ENCODE measurements around the gene ATL3. TPM values are rescaled to one million over a fixed set of nuclear protein-coding genes. Genes with fewer than 3 reads are reported as not detected.

Gene ATL3
- total and polyA plus RNA-seq, 2 of the 4 experiments (the other 2 are of a cell fraction) = 19.9 to 131 TPM

DNA sequence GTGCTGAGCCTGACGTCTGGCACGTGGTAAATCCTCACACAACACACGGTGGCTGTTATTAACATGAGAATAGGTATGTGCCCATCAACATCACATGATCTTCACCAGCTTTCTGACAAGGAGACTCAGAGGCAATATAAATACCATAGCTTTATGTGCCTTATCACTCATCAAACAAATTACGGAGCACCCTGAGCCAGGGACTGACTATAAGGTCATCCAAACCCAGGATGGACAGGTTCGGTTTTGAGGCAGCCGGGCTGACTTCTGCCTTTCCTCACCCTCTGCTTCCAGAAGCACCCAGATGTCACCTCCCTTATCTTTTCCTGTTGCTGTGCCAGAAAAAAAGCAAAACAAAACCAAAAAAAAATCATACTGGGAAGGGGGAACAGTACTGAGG is 51.2 kb downstream of the ATL3 start:
- no peak overlapping the region for H2BK20ac ChIP-seq (ENCODE audit: low read depth, low read length)
- H3K27me3 ChIP-seq (ENCODE audit: control insufficient read depth, insufficient read depth, low read length) = no peaks in the 10 kb centered on the region
- H3K9me3 ChIP-seq (ENCODE audit: control insufficient read depth, insufficient read depth, low read length) = no peaks in the 10 kb centered on the region
- TF ChIP-seq RCOR1 (IDR thresholded peaks at IDR 0.05; ENCODE audit: insufficient replicate concordance, low read length) = no peak
- no peak for TF ChIP-seq RFX5 (IDR thresholded peaks at IDR 0.05; ENCODE audit: low read depth, low read length)
- TF ChIP-seq, protein P1, sequence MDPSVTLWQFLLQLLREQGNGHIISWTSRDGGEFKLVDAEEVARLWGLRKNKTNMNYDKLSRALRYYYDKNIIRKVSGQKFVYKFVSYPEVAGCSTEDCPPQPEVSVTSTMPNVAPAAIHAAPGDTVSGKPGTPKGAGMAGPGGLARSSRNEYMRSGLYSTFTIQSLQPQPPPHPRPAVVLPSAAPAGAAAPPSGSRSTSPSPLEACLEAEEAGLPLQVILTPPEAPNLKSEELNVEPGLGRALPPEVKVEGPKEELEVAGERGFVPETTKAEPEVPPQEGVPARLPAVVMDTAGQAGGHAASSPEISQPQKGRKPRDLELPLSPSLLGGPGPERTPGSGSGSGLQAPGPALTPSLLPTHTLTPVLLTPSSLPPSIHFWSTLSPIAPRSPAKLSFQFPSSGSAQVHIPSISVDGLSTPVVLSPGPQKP (IDR thresholded peaks at IDR 0.05; ENCODE audit: borderline replicate concordance, low read depth, low read length) = no peak
- TF ChIP-seq BHLHE40 (IDR thresholded peaks at IDR 0.05; ENCODE audit: low read depth, low read length) = no peak
- TF ChIP-seq MXI1 (IDR thresholded peaks at IDR 0.05; ENCODE audit: borderline replicate concordance, low read depth, low read length) = no peak
- no peak for TF ChIP-seq MAZ (IDR thresholded peaks at IDR 0.05; ENCODE audit: borderline replicate concordance, low read depth, low read length)
- TF ChIP-seq, protein P2, sequence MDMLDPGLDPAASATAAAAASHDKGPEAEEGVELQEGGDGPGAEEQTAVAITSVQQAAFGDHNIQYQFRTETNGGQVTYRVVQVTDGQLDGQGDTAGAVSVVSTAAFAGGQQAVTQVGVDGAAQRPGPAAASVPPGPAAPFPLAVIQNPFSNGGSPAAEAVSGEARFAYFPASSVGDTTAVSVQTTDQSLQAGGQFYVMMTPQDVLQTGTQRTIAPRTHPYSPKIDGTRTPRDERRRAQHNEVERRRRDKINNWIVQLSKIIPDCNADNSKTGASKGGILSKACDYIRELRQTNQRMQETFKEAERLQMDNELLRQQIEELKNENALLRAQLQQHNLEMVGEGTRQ (IDR thresholded peaks at IDR 0.05; ENCODE audit: low read depth, low read length) = no peak
- TF ChIP-seq MAFK (IDR thresholded peaks at IDR 0.05; ENCODE audit: low read depth, low read length) = no peak
- no peak for TF ChIP-seq SMC3 (IDR thresholded peaks at IDR 0.05; ENCODE audit: low read depth, low read length)
- H2AFZ ChIP-seq (replicated peaks; ENCODE audit: low read length, poor library complexity) = no peak overlapping the region
- intact Hi-C loops (cut with micrococcal nuclease) = no loop called here
- no peak overlapping the region for H3K4ac ChIP-seq (ENCODE audit: low read depth, low read length)
- 54% methylated on average over 2 of the region's 6 CpGs; no CpG with 5 or more reads in 1 of the 2 experiments for WGBS, 2 experiments (ENCODE audit: extremely low coverage in 2 of 2, insufficient read length in 1 of 2)
- no peak overlapping the region for H2AK5ac ChIP-seq (ENCODE audit: low read depth, low read length)
- ChIA-PET POLR2A (ENCODE audit: unreplicated experiment) (no interaction called here), CTCF (no interaction called here)
- no TSS peak for BruUV-seq (replicated peaks)
- no peak overlapping the region for H2BK15ac ChIP-seq (ENCODE audit: low read depth, low read length)
- no peaks in the 10 kb centered on the region for H3K36me3 ChIP-seq (ENCODE audit: control insufficient read depth, insufficient read depth, low read length)
- no peak overlapping the region for H4K5ac ChIP-seq (ENCODE audit: low read depth, low read length)
- H3K14ac ChIP-seq (replicated peaks; ENCODE audit: low read depth, low read length) = no peak overlapping the region
- no peak overlapping the region for H2BK120ac ChIP-seq (ENCODE audit: low read depth, low read length)
- no peak overlapping the region for H3K23ac ChIP-seq (ENCODE audit: low read depth, low read length)
- H2AK9ac ChIP-seq (replicated peaks; ENCODE audit: low read depth, low read length, poor library complexity) = no peak overlapping the region
- no peak for ATAC-seq (ENCODE audit: low read depth)
- no peak overlapping the region for H4K91ac ChIP-seq (ENCODE audit: insufficient read depth, low read depth, low read length)
- no peak overlapping the region for H3K56ac ChIP-seq (ENCODE audit: extremely low read depth, insufficient read depth, low read length)
- no peak overlapping the region for H3K18ac ChIP-seq (ENCODE audit: low read depth, low read length)
- H3K4me3 ChIP-seq (ENCODE audit: insufficient read depth, low read depth, low read length) = no peak overlapping the region
- no peak overlapping the region for H4K8ac ChIP-seq (ENCODE audit: low read depth in 2 of 2, low read length in 2 of 2)
- no peak for DNase-seq
- H3K9me1 ChIP-seq (ENCODE audit: insufficient read depth, low read length) = no peaks in the 10 kb centered on the region
- dilution Hi-C loops (cut with HindIII; ENCODE audit: low sequenced_read_pairs, unreplicated experiment) = no loop called here
- no peaks in the 10 kb centered on the region for H3K4me1 ChIP-seq (ENCODE audit: control insufficient read depth, insufficient read depth, low read length)
- no peaks in the 10 kb centered on the region for H3K79me1 ChIP-seq (ENCODE audit: low read depth in 1 of 2, low read length in 2 of 2)
- H2BK5ac ChIP-seq (ENCODE audit: low read depth, low read length, poor library complexity, severe bottlenecking) = no peak overlapping the region
- no peak overlapping the region for H3K4me2 ChIP-seq (ENCODE audit: low read depth, low read length)
- H4K20me1 ChIP-seq (ENCODE audit: insufficient read depth, low read length) = no peaks in the 10 kb centered on the region
- no peak overlapping the region for H3K9ac ChIP-seq (ENCODE audit: low read depth, low read length)
- H3K27ac ChIP-seq (ENCODE audit: insufficient read depth, low read length) = no peak overlapping the region
- in situ Hi-C loops (cut with MboI; ENCODE audit: low sequenced_read_pairs) = no loop called here
